Cardiac muscle cell (in vitro differentiated cells and primary cell): ENCODE measurements around the gene COG5. TPM values are rescaled to one million over a fixed set of nuclear protein-coding genes. Genes with fewer than 3 reads are reported as not detected.

Experiments
- DNase-seq, 2 donors: peaks; one replicate each; pipeline versions ENCODE4 v3.0.0 to v3.0.0-alpha.2; 2010 to 2017; ENCODE audit warnings: low read depth in 1 of 2, low spot score in 1 of 2
- H3K27ac ChIP-seq: fragments of 200-600 bp; sonication (generic); 2 replicates; pipeline ENCODE4 v1.5.1; 2016
- H3K27me3 ChIP-seq: fragments of 200-600 bp; sonication (generic); 2 replicates; pipeline ENCODE4 v1.6.0; 2016; ENCODE audit warnings: control low read depth
- H3K36me3 ChIP-seq: fragments of 200-600 bp; sonication (generic); 2 replicates; pipeline ENCODE4 v1.5.1; 2016; ENCODE audit warnings: control low read depth
- H3K4me1 ChIP-seq: fragments of 200-600 bp; sonication (generic); 2 replicates; pipeline ENCODE4 v1.8.1; 2017; ENCODE audit warnings: low read depth, mild to moderate bottlenecking, mixed run types
- H3K4me3 ChIP-seq: fragments of 200-600 bp; sonication (generic); 2 replicates; pipeline ENCODE4 v1.5.1; 2016; ENCODE audit warnings: mild to moderate bottlenecking
- H3K9me3 ChIP-seq: fragments of 200-600 bp; sonication (generic); 2 replicates; pipeline ENCODE4 v1.5.1; 2017; ENCODE audit warnings: low read depth, mild to moderate bottlenecking, control low read depth
- CTCF ChIP-seq: IDR thresholded peaks from 2 replicates; pipeline ENCODE4 v1.5.1; 2012; ENCODE audit warnings: low read depth, mild to moderate bottlenecking, low read length
- polyA plus RNA-seq: library from polyadenylated mRNA; unstranded; fragments of >200 nt; fragmentation: Nextera tagmentation; extraction: Ambion mirVana; gene quantifications from 2 replicates; pipeline ENCODE4 v1.2.1, GENCODE V29; 2016
- total RNA-seq: library from RNA; depleted of rRNA; stranded (reverse); fragments of >200 nt; gene quantifications from 2 replicates; pipeline ENCODE4 v1.2.3, GENCODE V29; 2016

COG5 gene
- total and polyA plus RNA-seq, 2 experiments from 2014 or later: 20.4 to 63.1 TPM

GRCh38 chr7:107563081-107563774 is 492 bp downstream of the COG5 start:
- H3K27me3 ChIP-seq: no peaks in the 10 kb centered on the region
- H3K4me1 ChIP-seq: peaks cover 8% of the 10 kb centered on the region
- peak overlapping the region; percentile 96 for H3K27ac ChIP-seq
- DNase-seq: no peak
- peak overlapping the region; percentile 78 for H3K4me3 ChIP-seq
- no peaks in the 10 kb centered on the region for H3K9me3 ChIP-seq
- no peaks in the 10 kb centered on the region for H3K36me3 ChIP-seq
- no peak for TF ChIP-seq CTCF

- TF ChIP-seq CTCF: no peak
- no peak for DNase-seq
- H3K36me3 ChIP-seq: peaks cover 3% of the 10 kb centered on the region
- no peak overlapping the region for H3K27ac ChIP-seq
- H3K4me1 ChIP-seq: peaks cover 8% of the 10 kb centered on the region
- no peaks in the 10 kb centered on the region for H3K27me3 ChIP-seq
- H3K9me3 ChIP-seq: no peaks in the 10 kb centered on the region
- no peak overlapping the region for H3K4me3 ChIP-seq
These were observed 2.7 kb downstream of the COG5 start for GRCh38 chr7:107560898-107561516.

- no peak overlapping the region for H3K27ac ChIP-seq
- no peak for TF ChIP-seq CTCF
These were observed 3.9 kb downstream of the COG5 start for GRCh38 chr7:107559864-107560263.

GRCh38 chr7:107555893-107556292 is 7.8 kb downstream of the COG5 start:
- Histone ChIP-seq H3K9me3 (no peaks in the 10 kb centered on the region), H3K27me3 (no peaks in the 10 kb centered on the region), H3K4me1 (no peaks in the 10 kb centered on the region), H3K36me3 (peaks cover 17% of the 10 kb centered on the region), H3K4me3 (no peak overlapping the region), H3K27ac (no peak overlapping the region)
- DNase-seq: no peak
- no peak for TF ChIP-seq CTCF

More at GRCh38 chr7:107559864-107560263, 3.9 kb downstream of the COG5 start:
- H3K27me3 ChIP-seq: no peaks in the 10 kb centered on the region
- H3K4me3 ChIP-seq: no peak overlapping the region
- H3K9me3 ChIP-seq: no peaks in the 10 kb centered on the region
- peaks cover 8% of the 10 kb centered on the region for H3K4me1 ChIP-seq
- peak in 1 of 2 donors; percentile 69 for DNase-seq
- peaks cover 7% of the 10 kb centered on the region for H3K36me3 ChIP-seq

- no peak for TF ChIP-seq CTCF
- H3K27ac ChIP-seq: no peak overlapping the region
- H3K4me3 ChIP-seq: no peak overlapping the region
- H3K4me1 ChIP-seq: no peaks in the 10 kb centered on the region
- H3K9me3 ChIP-seq: no peaks in the 10 kb centered on the region
- peaks cover 15% of the 10 kb centered on the region for H3K36me3 ChIP-seq
- no peaks in the 10 kb centered on the region for H3K27me3 ChIP-seq
- DNase-seq: no peak
These were observed 11.8 kb downstream of the COG5 start for GRCh38 chr7:107551936-107552335.
